Uterus (tissue), 2 donors: ENCODE results near the gene CDADC1.

Experiments
- POLR2A ChIP-seq, 2 donors: fragments of 450-650 bp; IDR thresholded peaks; one replicate each; pipeline ENCODE4 v1.6.1; 2016; ENCODE audit warnings: antibody characterized with exemption in 2 of 2, mild to moderate bottlenecking in 1 of 2, moderate library complexity in 1 of 2
- TF ChIP-seq, protein P1 (sequence below), 4 experiments: fragments of 200-600 bp in 2 of 4; fragments of 450-650 bp in 2 of 4; sonication (generic) in 2 of 4; IDR thresholded peaks; one replicate each; pipeline ENCODE4 v1.5.1; 2016 to 2019; ENCODE audit warnings: antibody characterized with exemption in 4 of 4, mild to moderate bottlenecking in 2 of 4, moderate library complexity in 1 of 4

DNA sequence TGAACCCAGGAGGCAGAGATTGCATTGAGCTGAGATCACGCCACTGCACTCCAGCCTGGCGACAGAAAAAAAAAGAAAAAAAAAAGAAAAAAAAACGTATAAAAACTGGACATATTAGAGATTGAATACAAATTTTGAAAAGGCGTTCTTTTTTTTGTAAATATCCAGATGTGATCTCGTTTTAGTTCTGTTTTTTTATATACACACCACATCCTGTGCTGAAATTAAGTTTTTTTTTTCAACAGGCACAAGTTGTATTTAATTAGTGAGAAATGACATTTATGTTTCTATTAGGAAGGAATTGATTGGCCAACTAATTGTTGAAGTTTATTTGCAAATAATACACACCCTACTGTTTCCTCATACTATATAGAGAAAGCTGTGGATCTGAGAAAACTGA lies 3.6 kb downstream of the CDADC1 start:
- TF ChIP-seq, protein P1, sequence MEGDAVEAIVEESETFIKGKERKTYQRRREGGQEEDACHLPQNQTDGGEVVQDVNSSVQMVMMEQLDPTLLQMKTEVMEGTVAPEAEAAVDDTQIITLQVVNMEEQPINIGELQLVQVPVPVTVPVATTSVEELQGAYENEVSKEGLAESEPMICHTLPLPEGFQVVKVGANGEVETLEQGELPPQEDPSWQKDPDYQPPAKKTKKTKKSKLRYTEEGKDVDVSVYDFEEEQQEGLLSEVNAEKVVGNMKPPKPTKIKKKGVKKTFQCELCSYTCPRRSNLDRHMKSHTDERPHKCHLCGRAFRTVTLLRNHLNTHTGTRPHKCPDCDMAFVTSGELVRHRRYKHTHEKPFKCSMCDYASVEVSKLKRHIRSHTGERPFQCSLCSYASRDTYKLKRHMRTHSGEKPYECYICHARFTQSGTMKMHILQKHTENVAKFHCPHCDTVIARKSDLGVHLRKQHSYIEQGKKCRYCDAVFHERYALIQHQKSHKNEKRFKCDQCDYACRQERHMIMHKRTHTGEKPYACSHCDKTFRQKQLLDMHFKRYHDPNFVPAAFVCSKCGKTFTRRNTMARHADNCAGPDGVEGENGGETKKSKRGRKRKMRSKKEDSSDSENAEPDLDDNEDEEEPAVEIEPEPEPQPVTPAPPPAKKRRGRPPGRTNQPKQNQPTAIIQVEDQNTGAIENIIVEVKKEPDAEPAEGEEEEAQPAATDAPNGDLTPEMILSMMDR (IDR thresholded peaks at IDR 0.05) = no peak
- no peak for TF ChIP-seq POLR2A (IDR thresholded peaks at IDR 0.05)
